Measurements from ENCODE around the gene CDT1. TPM values are rescaled to one million over a fixed set of nuclear protein-coding genes. Genes with fewer than 3 reads are reported as not detected.

Gene CDT1
- total RNA-seq, 1 donor from 2014 or later = 79.6 TPM

- no peak overlapping the region for H3K27ac Mint-ChIP-seq (ENCODE audit: unreplicated experiment)
Observed at GRCh38 chr16:88782454-88783390, 20.9 kb upstream of the CDT1 start.

GRCh38 chr16:88783391-88784073 is 20.1 kb upstream of the CDT1 start:
- Mint-ChIP-seq H3K4me3 (peak overlapping the region; percentile 74), H3K27me3 (ENCODE audit: low read depth) (peaks cover 37% of the 10 kb centered on the region), H3K9me3 (no peaks in the 10 kb centered on the region), H3K27ac (ENCODE audit: unreplicated experiment) (no peak overlapping the region), H3K36me3 (ENCODE audit: low read depth) (no peaks in the 10 kb centered on the region), H3K4me1 (peaks cover 9% of the 10 kb centered on the region)
- TF ChIP-seq CTCF (conservative IDR thresholded peaks at IDR 0.05) = no peak
- no peak for DNase-seq (ENCODE audit: low read depth, low spot score)

More at GRCh38 chr16:88782454-88783390, 20.9 kb upstream of the CDT1 start:
- no peak for DNase-seq (ENCODE audit: low read depth, low spot score)
- H3K4me1 Mint-ChIP-seq = peaks cover 9% of the 10 kb centered on the region
- H3K27me3 Mint-ChIP-seq (ENCODE audit: low read depth) = peaks cover 33% of the 10 kb centered on the region
- H3K36me3 Mint-ChIP-seq (ENCODE audit: low read depth) = no peaks in the 10 kb centered on the region
- TF ChIP-seq CTCF (conservative IDR thresholded peaks at IDR 0.05) = no peak
- peak overlapping the region; percentile 74 for H3K4me3 Mint-ChIP-seq
- H3K9me3 Mint-ChIP-seq = no peaks in the 10 kb centered on the region

- no peaks in the 10 kb centered on the region for H3K9me3 Mint-ChIP-seq
- H3K27me3 Mint-ChIP-seq (ENCODE audit: low read depth) = peaks cover 37% of the 10 kb centered on the region
- no peaks in the 10 kb centered on the region for H3K36me3 Mint-ChIP-seq (ENCODE audit: low read depth)
- no peak for DNase-seq (ENCODE audit: low read depth, low spot score)
- peak; percentile 60 for TF ChIP-seq CTCF (conservative IDR thresholded peaks at IDR 0.05)
- H3K4me3 Mint-ChIP-seq = peak overlapping the region; percentile 81
- peaks cover 9% of the 10 kb centered on the region for H3K4me1 Mint-ChIP-seq
- H3K27ac Mint-ChIP-seq (ENCODE audit: unreplicated experiment) = no peak overlapping the region
Observed at GRCh38 chr16:88784074-88784855, 19.3 kb upstream of the CDT1 start.

- H3K4me1 Mint-ChIP-seq = peaks cover 9% of the 10 kb centered on the region
- no peak overlapping the region for H3K27ac Mint-ChIP-seq (ENCODE audit: unreplicated experiment)
- H3K9me3 Mint-ChIP-seq = no peaks in the 10 kb centered on the region
- DNase-seq (ENCODE audit: low read depth, low spot score) = no peak
- no peak overlapping the region for H3K4me3 Mint-ChIP-seq
- no peaks in the 10 kb centered on the region for H3K36me3 Mint-ChIP-seq (ENCODE audit: low read depth)
- H3K27me3 Mint-ChIP-seq (ENCODE audit: low read depth) = peaks cover 40% of the 10 kb centered on the region
- no peak for TF ChIP-seq CTCF (conservative IDR thresholded peaks at IDR 0.05)
Observed at GRCh38 chr16:88784856-88785105, 18.8 kb upstream of the CDT1 start.

GRCh38 chr16:88785106-88785924 is 18.3 kb upstream of the CDT1 start, which contains the start of gene PIEZO1:
Gene PIEZO1, minus strand, starts transcription at chr16:88785220. Its CDS starts 256 bp downstream, at chr16:88784964.
- Mint-ChIP-seq H3K36me3 (ENCODE audit: low read depth) (no peaks in the 10 kb centered on the region), H3K27ac (ENCODE audit: unreplicated experiment) (no peak within 1 kb of the TSS), H3K9me3 (no peaks in the 10 kb centered on the region), H3K4me1 (peaks cover 11% of the 10 kb centered on the region), H3K4me3 (peak within 1 kb of the TSS; percentile 81), H3K27me3 (ENCODE audit: low read depth) (peaks cover 41% of the 10 kb centered on the region)
- TF ChIP-seq CTCF (conservative IDR thresholded peaks at IDR 0.05) = peak; percentile 78
- peak; percentile 57 for DNase-seq (ENCODE audit: low read depth, low spot score)

All from neural crest cell (in vitro differentiated cells).